ENCODE results near the gene ARID3A.

GRCh38 chr19:926589-927350, 935 bp downstream of the ARID3A start:
- TF ChIP-seq CTCF (IDR thresholded peaks at IDR 0.05 in 4 of 5, conservative IDR thresholded peaks at IDR 0.05 in 1 of 5), result no peak
- TF ChIP-seq POLR2A (IDR thresholded peaks at IDR 0.05), result no peak

Measured in gastrocnemius medialis (tissue), 4 donors.